Body of pancreas (tissue), 4 donors: ENCODE results near the gene FAM163A. TPM values are rescaled to one million over a fixed set of nuclear protein-coding genes. Genes with fewer than 3 reads are reported as not detected.

Experiments
- ATAC-seq: fragments of 150-250 bp; one replicate; pipeline ENCODE4 v1.9.1; 2016
- DNase-seq, 4 donors: peaks; one replicate each; pipeline ENCODE4 v3.0.0-alpha.2; 2019
- H3K27ac ChIP-seq, 4 donors: fragments of 200-600 bp; sonication (generic); 1 replicate in 3 of 4; 2 replicates in 1 of 4; pipeline versions ENCODE4 v1.5.1 to v1.6.1; 2016 to 2019; ENCODE audit warnings: mild to moderate bottlenecking in 1 of 4, mixed read lengths in 1 of 4, moderate library complexity in 1 of 4
- H3K27me3 ChIP-seq, 2 donors: fragments of 200-600 bp; sonication (generic); one replicate each; pipeline ENCODE4 v1.6.0; 2016; ENCODE audit warnings: mild to moderate bottlenecking in 1 of 2
- H3K36me3 ChIP-seq, 2 donors: fragments of 200-600 bp; sonication (generic); replicated peaks in 1 of 2; 2 replicates each; pipeline ENCODE4 v1.5.1; 2016; ENCODE audit warnings: low read depth in 2 of 2; ENCODE audit not compliant: insufficient read depth in 1 of 2
- H3K4me1 ChIP-seq: fragments of 200-600 bp; sonication (generic); one replicate; pipeline ENCODE4 v1.6.0; 2016
- H3K4me3 ChIP-seq, 2 donors: fragments of 200-600 bp; sonication (generic); 1 replicate in 1 of 2; 2 replicates in 1 of 2; pipeline ENCODE4 v1.5.1; 2016 to 2019
- H3K9me3 ChIP-seq, 3 donors: fragments of 200-600 bp; sonication (generic); 1 replicate in 2 of 3; 2 replicates in 1 of 3; pipeline ENCODE4 v1.5.1; 2016
- POLR2A ChIP-seq, 3 donors: fragments of 450-650 bp; IDR thresholded peaks; one replicate each; pipeline ENCODE4 v1.6.1; 2016; ENCODE audit warnings: antibody characterized with exemption in 3 of 3, mild to moderate bottlenecking in 2 of 3
- WGBS, 2 donors: methylation state at CpG; one replicate each; pipeline ENCODE4 v1.1.5; 2017; 5-methylcytosine and 5-hydroxymethylcytosine counted together
- intact Hi-C: fragments of 100-400 bp; cut with DNase I; formaldehyde crosslinking; loops from one replicate; pipeline ENCODE4 v1.15.1; 2023
- total RNA-seq, 2 donors: library from RNA; depleted of rRNA; stranded (reverse); fragments of >200 nt; gene quantifications; one replicate each; pipeline ENCODE4 v1.1.0, GENCODE V29; 2016
- TF ChIP-seq, protein P1 (sequence below), 7 experiments: fragments of 450-650 bp in 4 of 7; fragments of 200-600 bp in 3 of 7; sonication (generic) in 3 of 7; IDR thresholded peaks; one replicate each; pipeline ENCODE4 v1.5.1; 2016 to 2019; ENCODE audit warnings: antibody characterized with exemption in 7 of 7

The FAM163A gene
- total RNA-seq, 2 donors from 2014 or later: 0.26 TPM; not detected in 1

DNA sequence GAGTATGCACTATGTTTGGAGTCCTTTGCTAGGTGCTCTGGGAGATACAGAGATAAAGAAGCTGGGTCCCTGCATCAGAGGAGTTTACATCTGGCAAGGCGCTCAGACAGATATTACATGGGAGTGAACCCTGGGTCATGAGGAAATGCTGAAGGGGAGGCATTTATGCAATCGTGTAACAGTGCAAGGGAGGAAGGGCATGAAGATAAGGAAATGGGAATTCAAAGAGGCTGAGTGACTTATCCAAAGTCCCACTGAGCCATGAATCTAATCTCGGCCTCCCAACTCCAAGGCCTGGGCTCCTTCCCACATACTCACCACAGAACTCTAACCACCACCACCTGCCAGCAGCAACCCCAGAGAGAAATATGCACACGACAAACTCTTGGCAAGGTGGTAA lies 51.6 kb downstream of the FAM163A start:
- Histone ChIP-seq H3K36me3 (no peaks in the 10 kb centered on the region), H3K4me3 (no peak overlapping the region), H3K4me1 (no peaks in the 10 kb centered on the region), H3K9me3 (no peaks in the 10 kb centered on the region), H3K27me3 (no peaks in the 10 kb centered on the region), H3K27ac (no peak overlapping the region)
- ATAC-seq (no peak), DNase-seq (no peak)
- TF ChIP-seq, protein P1, sequence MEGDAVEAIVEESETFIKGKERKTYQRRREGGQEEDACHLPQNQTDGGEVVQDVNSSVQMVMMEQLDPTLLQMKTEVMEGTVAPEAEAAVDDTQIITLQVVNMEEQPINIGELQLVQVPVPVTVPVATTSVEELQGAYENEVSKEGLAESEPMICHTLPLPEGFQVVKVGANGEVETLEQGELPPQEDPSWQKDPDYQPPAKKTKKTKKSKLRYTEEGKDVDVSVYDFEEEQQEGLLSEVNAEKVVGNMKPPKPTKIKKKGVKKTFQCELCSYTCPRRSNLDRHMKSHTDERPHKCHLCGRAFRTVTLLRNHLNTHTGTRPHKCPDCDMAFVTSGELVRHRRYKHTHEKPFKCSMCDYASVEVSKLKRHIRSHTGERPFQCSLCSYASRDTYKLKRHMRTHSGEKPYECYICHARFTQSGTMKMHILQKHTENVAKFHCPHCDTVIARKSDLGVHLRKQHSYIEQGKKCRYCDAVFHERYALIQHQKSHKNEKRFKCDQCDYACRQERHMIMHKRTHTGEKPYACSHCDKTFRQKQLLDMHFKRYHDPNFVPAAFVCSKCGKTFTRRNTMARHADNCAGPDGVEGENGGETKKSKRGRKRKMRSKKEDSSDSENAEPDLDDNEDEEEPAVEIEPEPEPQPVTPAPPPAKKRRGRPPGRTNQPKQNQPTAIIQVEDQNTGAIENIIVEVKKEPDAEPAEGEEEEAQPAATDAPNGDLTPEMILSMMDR (IDR thresholded peaks at IDR 0.05): no peak
- TF ChIP-seq POLR2A (IDR thresholded peaks at IDR 0.05): no peak
- 18 to 37% methylated on average over 4 of the region's 4 CpGs for WGBS, 2 donors
- intact Hi-C loops: no loop called here

DNA sequence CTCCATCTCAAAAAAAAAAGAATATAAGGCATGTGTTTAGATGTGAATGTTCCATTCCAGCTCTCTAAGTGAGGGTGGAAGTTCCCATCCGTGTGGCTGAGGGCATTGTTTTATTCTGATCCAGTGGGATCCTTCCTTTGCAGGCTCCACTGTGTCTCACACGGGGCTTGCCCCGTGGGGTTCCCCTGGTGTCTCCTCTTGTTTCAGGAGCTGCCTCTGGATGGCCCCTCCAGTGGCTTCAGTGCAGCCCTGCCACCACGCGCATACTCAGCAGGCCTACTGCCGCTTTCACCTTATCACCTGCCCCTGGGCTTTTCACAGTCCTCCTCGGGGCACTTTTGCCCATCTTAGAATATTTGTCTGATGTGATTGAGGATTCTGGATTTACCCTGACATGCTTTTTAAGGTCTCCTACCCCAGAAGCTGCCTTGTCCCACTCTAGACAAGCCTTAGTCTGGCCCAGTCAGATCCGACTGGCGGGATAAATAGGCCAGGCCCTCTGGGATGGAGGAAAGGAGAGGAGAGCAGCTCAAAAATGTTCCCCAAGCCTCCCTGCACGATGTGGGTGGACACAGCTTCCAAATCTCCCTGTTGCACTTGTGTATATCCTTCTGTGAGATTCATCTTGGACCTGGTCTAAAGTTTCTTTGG lies 55.2 kb downstream of the FAM163A start:
- no peaks in the 10 kb centered on the region for H3K27me3 ChIP-seq
- H3K4me1 ChIP-seq: no peaks in the 10 kb centered on the region
- H3K9me3 ChIP-seq: no peaks in the 10 kb centered on the region
- no peak overlapping the region for H3K27ac ChIP-seq
- H3K36me3 ChIP-seq: no peaks in the 10 kb centered on the region
- TF ChIP-seq POLR2A (IDR thresholded peaks at IDR 0.05): no peak
- TF ChIP-seq, protein P1 (IDR thresholded peaks at IDR 0.05): no peak
- WGBS, 2 donors: 77 to 88% methylated on average over 10 of the region's 10 CpGs
- intact Hi-C loops: no loop called here
- H3K4me3 ChIP-seq: no peak overlapping the region
- no peak for ATAC-seq
- no peak for DNase-seq

DNA sequence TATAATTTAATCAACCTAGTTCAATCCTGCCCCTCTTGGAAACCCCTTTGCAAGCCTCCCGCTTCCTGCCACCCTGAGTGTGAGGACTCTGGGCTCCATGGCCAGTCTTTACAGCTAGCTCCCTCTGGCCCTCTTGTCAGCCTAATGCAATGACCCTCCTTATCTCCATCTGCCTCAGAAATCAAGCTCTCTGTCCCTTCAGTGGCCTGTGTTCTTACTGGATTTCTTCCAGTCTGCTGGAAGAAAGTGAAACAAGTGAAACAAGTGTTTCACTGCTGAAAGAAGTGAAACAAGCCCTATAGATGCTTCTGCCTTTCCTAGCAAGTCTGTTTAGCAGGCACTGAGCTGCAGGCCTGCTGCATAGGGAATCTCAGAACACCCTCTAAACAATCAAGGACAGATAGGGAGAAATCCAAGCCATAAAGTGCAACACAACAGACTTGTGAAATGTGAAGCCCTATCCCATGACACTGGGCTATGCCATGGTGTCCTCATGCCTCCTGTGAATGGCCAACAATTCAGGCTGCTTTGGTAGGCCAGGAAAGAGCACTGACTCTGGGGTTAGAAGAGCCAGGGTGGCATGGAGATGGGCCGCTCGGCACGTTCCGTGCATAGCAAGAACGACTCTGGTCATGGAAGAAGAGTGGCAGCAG lies 55.9 kb downstream of the FAM163A start:
- H3K36me3 ChIP-seq: no peaks in the 10 kb centered on the region
- intact Hi-C loops: no loop called here
- no peaks in the 10 kb centered on the region for H3K9me3 ChIP-seq
- no peaks in the 10 kb centered on the region for H3K4me1 ChIP-seq
- DNase-seq (no peak), ATAC-seq (no peak)
- no peak overlapping the region for H3K27ac ChIP-seq
- no peak overlapping the region for H3K4me3 ChIP-seq
- H3K27me3 ChIP-seq: no peaks in the 10 kb centered on the region
- TF ChIP-seq POLR2A (IDR thresholded peaks at IDR 0.05): no peak
- TF ChIP-seq, protein P1 (IDR thresholded peaks at IDR 0.05): no peak
- 90 to 96% methylated on average over 6 of the region's 6 CpGs for WGBS, 2 donors

DNA sequence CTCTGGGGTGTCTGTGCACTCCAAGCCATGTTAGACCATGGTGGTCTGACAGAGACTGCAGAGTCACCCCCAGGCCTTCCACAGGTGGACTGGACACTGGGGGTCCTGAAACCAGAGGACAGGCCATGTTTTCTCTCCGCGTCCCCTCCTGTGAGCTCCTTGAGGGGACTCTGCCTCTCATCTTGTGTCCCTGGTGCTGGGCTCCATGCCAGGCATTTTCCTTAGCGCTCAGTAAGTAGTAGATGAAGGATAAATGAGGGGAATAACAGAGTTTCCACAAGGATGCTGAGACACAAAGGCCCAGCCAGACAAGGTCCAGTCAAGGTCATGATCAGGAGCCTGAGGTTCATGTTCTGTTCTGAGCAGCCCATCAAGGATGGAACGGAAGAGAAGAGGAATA lies 57.4 kb downstream of the FAM163A start:
- TF ChIP-seq POLR2A (IDR thresholded peaks at IDR 0.05): no peak
- TF ChIP-seq, protein P1 (IDR thresholded peaks at IDR 0.05): no peak
- H3K4me1 ChIP-seq: no peaks in the 10 kb centered on the region

DNA sequence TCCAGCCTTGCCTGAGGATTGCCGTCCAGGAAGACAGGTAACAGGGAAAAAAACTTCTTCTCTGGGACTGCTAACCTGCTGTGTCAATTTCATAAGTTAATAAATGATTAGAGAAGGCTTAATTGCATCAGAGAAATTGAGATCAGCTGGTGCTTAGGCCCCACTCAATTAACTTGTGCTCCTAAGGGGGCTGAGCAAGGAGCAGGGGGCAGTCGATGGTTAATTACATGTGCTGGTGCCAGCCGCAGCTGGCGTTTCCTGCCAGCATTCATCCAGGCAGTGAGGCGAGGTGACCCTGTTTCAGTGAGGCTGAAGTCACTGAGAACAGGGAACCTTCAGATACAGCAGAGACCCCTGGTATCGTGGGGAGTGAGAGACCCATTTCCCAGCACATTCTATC lies 60.0 kb downstream of the FAM163A start:
- no peak overlapping the region for H3K4me3 ChIP-seq
- DNase-seq (no peak), ATAC-seq (no peak)
- intact Hi-C loops: no loop called here
- H3K9me3 ChIP-seq: no peaks in the 10 kb centered on the region
- no peak overlapping the region for H3K27ac ChIP-seq
- no peaks in the 10 kb centered on the region for H3K36me3 ChIP-seq
- 51 to 64% methylated on average over 2 to 6 of the region's 6 CpGs for WGBS, 2 donors
- TF ChIP-seq POLR2A (IDR thresholded peaks at IDR 0.05): no peak
- TF ChIP-seq, protein P1 (IDR thresholded peaks at IDR 0.05): no peak
- H3K4me1 ChIP-seq: no peaks in the 10 kb centered on the region
- H3K27me3 ChIP-seq: no peaks in the 10 kb centered on the region

More for the DNA sequence above, 57.4 kb downstream of the FAM163A start:
- no peaks in the 10 kb centered on the region for H3K36me3 ChIP-seq
- no peaks in the 10 kb centered on the region for H3K27me3 ChIP-seq
- DNase-seq (no peak), ATAC-seq (no peak)
- H3K9me3 ChIP-seq: no peaks in the 10 kb centered on the region
- H3K4me3 ChIP-seq: no peak overlapping the region
- H3K27ac ChIP-seq: no peak overlapping the region
- WGBS, 2 donors: 93% methylated on average over 4 of the region's 4 CpGs
- intact Hi-C loops: no loop called here
